Right lung (tissue), 10 donors: ENCODE results near the gene EIF2B5. TPM values are rescaled to one million over a fixed set of nuclear protein-coding genes. Genes with fewer than 3 reads are reported as not detected.
"Not testable (repeated sequence)": the region's sequence is repeated elsewhere in the genome, so short reads cannot be mapped to it uniquely, and the experiment has no call there.

ENCODE experiments used
- DNase-seq, 2 donors: peaks; one replicate each; pipeline ENCODE4 v3.0.0-alpha.2; 2013
- long read RNA-seq, 8 donors: transcript quantifications; one replicate each; lab custom pipeline, GENCODE V29; 2026
- polyA plus RNA-seq, 5 donors: library from polyadenylated mRNA; unstranded; fragments of 120-200 nt; gene quantifications; one replicate each; pipeline versions ENCODE4 v1.2.1 to v1.2.3, GENCODE V29; 2013; ENCODE audit warnings: inconsistent platforms in 1 of 5, low replicate concordance in 1 of 5; ENCODE audit not compliant: insufficient read length in 5 of 5, insufficient read depth in 1 of 5

Gene EIF2B5
- polyA plus RNA-seq = 10 to 100 TPM; 54.5 to 61.9 (median 56.8) TPM
- long read RNA-seq, donor 1, transcript EIF2B5-201 (16 exons, 2,656 nt) = major isoform, 13 of 18 reads
- long read RNA-seq, donor 1, transcript EIF2B5-202 (2 exons, 585 nt) = minor isoform, 5 of 18 reads
- long read RNA-seq, donor 1, partial matches to known transcripts = 0 of 18 reads
- long read RNA-seq, donor 1, other reads (novel, unspliced or antisense) = 0 of 18 reads
- long read RNA-seq, donor 2, partial matches to known transcripts = 5 of 10 reads
- long read RNA-seq, donor 2, other reads (novel, unspliced or antisense) = 0 of 10 reads
- long read RNA-seq, donor 3, transcript EIF2B5-201 (16 exons, 2,656 nt) = major isoform, 5 of 8 reads
- long read RNA-seq, donor 3, partial matches to known transcripts = 0 of 8 reads
- long read RNA-seq, donor 3, other reads (novel, unspliced or antisense) = 0 of 8 reads
- long read RNA-seq, donor 4, partial matches to known transcripts = 0 of 7 reads
- long read RNA-seq, donor 4, other reads (novel, unspliced or antisense) = 0 of 7 reads
- long read RNA-seq, donor 5, transcript EIF2B5-201 (16 exons, 2,656 nt) = major isoform, 5 of 24 reads
- long read RNA-seq, donor 5, partial matches to known transcripts = 15 of 24 reads
- long read RNA-seq, donor 5, other reads (novel, unspliced or antisense) = 0 of 24 reads
- long read RNA-seq, donor 6, transcript EIF2B5-201 (16 exons, 2,656 nt) = minor isoform, 6 of 18 reads
- long read RNA-seq, donor 6, transcript EIF2B5-202 (2 exons, 585 nt) = major isoform, 7 of 18 reads
- long read RNA-seq, donor 6, partial matches to known transcripts = 5 of 18 reads
- long read RNA-seq, donor 6, other reads (novel, unspliced or antisense) = 0 of 18 reads
- long read RNA-seq, donor 7, transcript EIF2B5-201 (16 exons, 2,656 nt) = major isoform, 7 of 10 reads
- long read RNA-seq, donor 7, partial matches to known transcripts = 0 of 10 reads
- long read RNA-seq, donor 7, other reads (novel, unspliced or antisense) = 0 of 10 reads
- long read RNA-seq, donor 8, partial matches to known transcripts = 0 of 3 reads
- long read RNA-seq, donor 8, other reads (novel, unspliced or antisense) = 0 of 3 reads

GRCh38 chr3:184135149-184135910 is at the start of gene EIF2B5:
Gene EIF2B5, plus strand, starts transcription at chr3:184135358. Its CDS starts 28 bp downstream, at chr3:184135386.
- DNase-seq = peak; percentile 89 to 91

GRCh38 chr3:184085389-184085852 is 49.7 kb upstream of the EIF2B5 start:
- DNase-seq = no peak

- no peak for DNase-seq
Observed at GRCh38 chr3:184092199-184092598, 43.0 kb upstream of the EIF2B5 start.

GRCh38 chr3:184096811-184097383 is 38.3 kb upstream of the EIF2B5 start, which contains the start of gene HTR3E:
Gene HTR3E, plus strand, starts transcription at chr3:184097064. Its CDS starts 466 bp downstream, at chr3:184097530.
- no peak for DNase-seq

GRCh38 chr3:184097556-184097955 is 37.6 kb upstream of the EIF2B5 start:
- no peak for DNase-seq

GRCh38 chr3:184099806-184100686 is 35.1 kb upstream of the EIF2B5 start:
- DNase-seq = no peak

- DNase-seq = no peak
Observed at GRCh38 chr3:184110316-184110725, 24.8 kb upstream of the EIF2B5 start.

- no peak for DNase-seq
Observed at GRCh38 chr3:184116017-184116416, 19.1 kb upstream of the EIF2B5 start.

GRCh38 chr3:184117636-184118035 is 17.5 kb upstream of the EIF2B5 start:
- DNase-seq = no peak

- DNase-seq = not testable (repeated sequence)
Observed at GRCh38 chr3:184121031-184121430, 14.1 kb upstream of the EIF2B5 start.

- DNase-seq = no peak
Observed at GRCh38 chr3:184126006-184126405, 9.2 kb upstream of the EIF2B5 start.

- DNase-seq = no peak
Observed at GRCh38 chr3:184129012-184129411, 6.1 kb upstream of the EIF2B5 start.

GRCh38 chr3:184132945-184133344 is 2.2 kb upstream of the EIF2B5 start:
- DNase-seq = no peak

- DNase-seq = peak; percentile 63 to 68
Observed at GRCh38 chr3:184133840-184134745, 1.1 kb upstream of the EIF2B5 start.

- DNase-seq = no peak
Observed at GRCh38 chr3:184134746-184135148, 411 bp upstream of the EIF2B5 start.

- no peak for DNase-seq
Observed at GRCh38 chr3:184135911-184136260, 728 bp downstream of the EIF2B5 start.

GRCh38 chr3:184140436-184140835 is 5.3 kb downstream of the EIF2B5 start:
- no peak for DNase-seq

GRCh38 chr3:184142199-184142598 is 7.0 kb downstream of the EIF2B5 start:
- DNase-seq = no peak

- no peak for DNase-seq
Observed at GRCh38 chr3:184143327-184143726, 8.2 kb downstream of the EIF2B5 start.
